Activated T-helper 2 cell treated with anti-CD3 and anti-CD28 coated beads, Interferon-gamma antibody, Interleukin-2, Interleukin-4, amounts not matched to agents 10 μg/mL and 5 μg/mL and 100 μg/mL, durations not matched to agents 14 hours and 24 hours and 36 hours (primary cell): ENCODE measurements around the gene CD3E. TPM values are rescaled to one million over a fixed set of nuclear protein-coding genes. Genes with fewer than 3 reads are reported as not detected.

Experiments
- DNase-seq: peaks from one replicate; pipeline ENCODE4 v3.0.0; 2021; ENCODE audit warnings: low spot score
- H3K27ac Mint-ChIP-seq: one replicate; pipeline ENCODE4 v1.8.0; 2021; ENCODE audit warnings: mixed read lengths
- H3K27me3 Mint-ChIP-seq: one replicate; pipeline ENCODE4 v1.8.0; 2021; ENCODE audit warnings: low read depth, mixed read lengths
- H3K36me3 Mint-ChIP-seq: one replicate; pipeline ENCODE4 v1.8.0; 2021; ENCODE audit warnings: low read depth, mixed read lengths
- H3K4me1 Mint-ChIP-seq: one replicate; pipeline ENCODE4 v1.8.0; 2021; ENCODE audit warnings: low read depth, mixed read lengths
- H3K4me3 Mint-ChIP-seq: one replicate; pipeline ENCODE4 v1.8.0; 2021; ENCODE audit warnings: low read depth, mild to moderate bottlenecking, moderate library complexity, mixed read lengths
- H3K9me3 Mint-ChIP-seq: one replicate; pipeline ENCODE4 v1.8.0; 2021; ENCODE audit warnings: mixed read lengths
- intact Hi-C: fragments of 100-400 bp; cut with micrococcal nuclease; formaldehyde crosslinking; loops from one replicate; pipeline ENCODE4 v1.15.1; 2023
- total RNA-seq: library from RNA; stranded (reverse); gene quantifications from 2 replicates; pipeline ENCODE4 v1.2.3, GENCODE V29; 2022

The CD3E gene
- total RNA-seq, 1 donor from 2014 or later: 529 TPM

DNA sequence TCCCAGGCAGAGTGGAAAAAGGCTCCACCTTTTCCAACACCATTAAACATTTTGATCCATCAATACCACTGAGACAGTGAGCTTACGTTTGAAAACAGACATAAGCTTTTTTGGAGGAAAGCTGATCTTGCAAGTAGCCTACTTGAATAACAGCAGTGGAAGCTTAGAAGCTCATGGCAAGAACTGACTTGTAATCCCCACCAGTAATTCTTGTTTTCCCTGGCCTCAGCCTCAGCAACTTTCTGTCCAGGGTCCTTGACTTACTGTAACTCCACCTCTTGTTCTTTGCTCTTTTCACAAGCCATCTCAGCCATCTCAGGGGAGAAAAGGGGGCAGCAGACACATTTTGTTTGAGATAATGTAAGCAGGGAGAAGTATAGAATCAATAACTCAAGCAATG, 28.1 kb upstream of the CD3E start:
- H3K27me3 Mint-ChIP-seq: peaks cover 2% of the 10 kb centered on the region
- DNase-seq: no peak
- no peaks in the 10 kb centered on the region for H3K9me3 Mint-ChIP-seq
- H3K27ac Mint-ChIP-seq: peak overlapping the region; percentile 5
- intact Hi-C loops: no loop called here
- no peaks in the 10 kb centered on the region for H3K36me3 Mint-ChIP-seq
- no peak overlapping the region for H3K4me3 Mint-ChIP-seq
- peaks cover 41% of the 10 kb centered on the region for H3K4me1 Mint-ChIP-seq

DNA sequence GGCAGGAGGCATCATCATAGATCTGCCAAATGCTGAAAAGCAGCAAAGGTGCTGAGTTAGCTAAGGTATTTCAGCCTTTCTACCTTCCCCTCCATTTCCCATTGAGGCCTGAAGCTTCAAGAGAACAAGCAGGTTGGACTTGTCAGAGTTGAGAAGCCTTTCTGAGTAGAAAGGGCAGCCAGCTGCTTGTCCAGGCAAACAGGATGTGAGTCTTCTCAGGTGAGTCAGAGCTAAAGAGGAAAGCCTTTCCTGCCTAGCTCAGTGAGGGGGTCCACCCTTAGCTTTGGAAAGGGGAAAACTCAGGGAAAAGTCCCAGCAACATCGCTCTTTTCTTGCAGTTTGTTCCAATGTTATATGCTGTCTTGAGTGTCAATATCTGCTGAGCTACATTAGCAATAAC, 27.2 kb upstream of the CD3E start:
- H3K4me3 Mint-ChIP-seq: no peak overlapping the region

DNA sequence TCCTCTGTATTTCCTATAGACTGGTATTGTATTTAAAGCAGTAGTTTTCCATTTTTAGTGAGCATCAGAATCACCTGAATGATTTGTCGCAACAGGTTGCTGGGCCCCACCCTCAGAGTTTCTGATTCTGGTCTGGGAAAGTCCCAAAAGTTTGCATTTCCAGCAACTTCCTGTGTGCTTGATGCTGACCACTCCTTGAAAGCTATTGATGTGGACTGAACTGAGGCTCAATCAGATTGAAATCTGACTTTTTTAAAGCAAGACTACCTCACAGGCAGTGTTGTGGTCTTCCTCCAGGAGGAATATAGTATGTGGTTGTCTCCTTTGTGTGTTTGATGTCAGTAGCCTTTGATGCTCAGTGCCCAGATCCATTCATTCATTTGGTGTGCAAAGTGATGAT, 23.2 kb upstream of the CD3E start:
- H3K4me1 Mint-ChIP-seq: peaks cover 50% of the 10 kb centered on the region
- intact Hi-C loops: loop anchor here (5.0 kb wide), 1 partner anchor 39 kb away; no protein-coding TSS in a partner anchor
- no peak for DNase-seq
- H3K27ac Mint-ChIP-seq: peak overlapping the region; percentile 69
- H3K4me3 Mint-ChIP-seq: no peak overlapping the region
- H3K36me3 Mint-ChIP-seq: no peaks in the 10 kb centered on the region
- no peaks in the 10 kb centered on the region for H3K9me3 Mint-ChIP-seq
- no peaks in the 10 kb centered on the region for H3K27me3 Mint-ChIP-seq

More for the DNA sequence above, 27.2 kb upstream of the CD3E start:
- Mint-ChIP-seq H3K4me1 (peaks cover 44% of the 10 kb centered on the region), H3K9me3 (no peaks in the 10 kb centered on the region), H3K36me3 (no peaks in the 10 kb centered on the region), H3K27ac (peak overlapping the region; percentile 20), H3K27me3 (peaks cover 2% of the 10 kb centered on the region)
- intact Hi-C loops: no loop called here
- DNase-seq: no peak

DNA sequence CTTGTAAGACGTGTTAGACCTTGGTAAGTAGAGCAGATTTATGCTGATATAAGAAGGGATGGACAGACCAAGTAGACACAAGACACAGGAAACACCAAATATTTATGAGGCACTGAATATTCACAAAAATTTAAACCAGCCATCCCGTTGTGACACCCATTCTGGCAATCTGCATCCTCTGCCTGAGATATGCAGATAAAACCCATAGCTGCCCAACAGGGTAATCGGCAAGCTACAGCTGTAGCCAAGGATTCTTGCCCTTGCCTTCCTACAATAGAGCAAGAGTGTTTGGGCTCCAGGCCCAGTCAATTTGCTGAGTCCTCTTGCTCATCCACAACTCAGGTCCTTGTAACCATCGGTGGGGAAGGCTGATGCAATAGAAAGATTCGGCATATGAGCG, 21.9 kb upstream of the CD3E start:
- H3K4me3 Mint-ChIP-seq: no peak overlapping the region
- intact Hi-C loops: loop anchor here (5.0 kb wide), 1 partner anchor 40 kb away; no protein-coding TSS in a partner anchor
- H3K36me3 Mint-ChIP-seq: no peaks in the 10 kb centered on the region
- no peak for DNase-seq
- no peaks in the 10 kb centered on the region for H3K9me3 Mint-ChIP-seq
- H3K27me3 Mint-ChIP-seq: no peaks in the 10 kb centered on the region
- no peak overlapping the region for H3K27ac Mint-ChIP-seq
- H3K4me1 Mint-ChIP-seq: peaks cover 37% of the 10 kb centered on the region

DNA sequence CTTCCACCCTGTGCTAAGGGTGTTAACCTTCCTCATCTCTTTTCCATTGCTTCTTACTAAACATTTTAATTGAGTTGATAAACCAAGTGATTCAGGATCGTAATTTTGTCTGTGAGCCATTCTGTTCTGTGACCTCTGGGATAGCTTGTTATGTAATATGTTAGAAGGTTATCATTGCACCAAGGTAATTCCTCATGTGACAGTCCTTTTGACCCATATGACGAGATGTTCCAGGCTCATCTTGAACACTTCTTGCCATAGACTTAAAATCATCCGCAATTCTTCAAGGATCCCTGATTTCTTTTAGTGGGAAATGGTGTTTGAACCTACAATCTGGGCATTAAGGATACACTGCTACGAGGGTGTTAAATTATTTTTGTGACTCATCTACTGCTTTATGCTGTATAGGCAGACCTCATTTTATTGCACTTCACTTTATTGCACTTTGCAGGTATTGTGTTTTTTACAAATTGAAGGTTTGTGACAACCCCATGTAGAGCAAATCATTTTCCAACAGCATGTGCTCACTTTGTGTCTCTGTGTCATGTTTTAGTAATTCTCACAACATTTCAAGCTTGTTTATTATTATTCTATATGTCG, 21.4 kb upstream of the CD3E start:
- intact Hi-C loops: loop anchor here (5.0 kb wide), 1 partner anchor 41 kb away; no protein-coding TSS in a partner anchor
- no peak for DNase-seq
- H3K4me3 Mint-ChIP-seq: no peak overlapping the region
- H3K9me3 Mint-ChIP-seq: no peaks in the 10 kb centered on the region
- no peaks in the 10 kb centered on the region for H3K36me3 Mint-ChIP-seq
- H3K27me3 Mint-ChIP-seq: no peaks in the 10 kb centered on the region
- peaks cover 37% of the 10 kb centered on the region for H3K4me1 Mint-ChIP-seq
- no peak overlapping the region for H3K27ac Mint-ChIP-seq

DNA sequence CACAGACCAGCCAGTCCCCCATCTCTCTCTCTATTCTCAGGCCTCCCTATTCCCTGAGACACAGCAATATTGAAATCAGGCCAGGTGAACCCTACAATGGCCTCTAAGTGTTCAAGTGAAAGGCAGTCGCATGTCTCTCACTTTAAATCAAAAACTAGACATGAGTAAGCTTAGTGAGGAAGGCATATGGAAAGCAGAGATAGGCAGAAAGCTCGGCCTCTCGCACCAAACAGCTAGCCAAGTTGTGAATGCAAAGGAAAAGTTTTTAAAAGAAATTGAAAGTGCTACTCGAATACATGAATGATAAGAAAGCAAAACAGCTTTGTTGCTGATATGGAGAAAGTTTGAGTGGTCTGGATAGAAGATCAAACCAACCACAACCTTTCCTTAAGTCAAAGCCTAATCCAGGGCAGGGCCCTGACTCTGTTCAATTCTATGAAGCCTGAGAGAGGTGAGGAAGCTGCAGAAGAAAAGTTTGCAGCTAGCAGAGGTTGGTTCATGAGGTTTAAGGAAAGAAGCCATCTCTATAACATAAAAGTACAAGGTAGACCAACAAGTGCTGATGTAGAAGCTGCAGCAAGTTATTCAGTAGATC, 20.7 kb upstream of the CD3E start:
- H3K27ac Mint-ChIP-seq: peak overlapping the region; percentile 63
- peaks cover 34% of the 10 kb centered on the region for H3K4me1 Mint-ChIP-seq
- no peaks in the 10 kb centered on the region for H3K36me3 Mint-ChIP-seq
- intact Hi-C loops: loop anchor here (5.0 kb wide), 1 partner anchor 42 kb away; no protein-coding TSS in a partner anchor
- H3K9me3 Mint-ChIP-seq: no peaks in the 10 kb centered on the region
- no peaks in the 10 kb centered on the region for H3K27me3 Mint-ChIP-seq
- no peak for DNase-seq
- H3K4me3 Mint-ChIP-seq: no peak overlapping the region

DNA sequence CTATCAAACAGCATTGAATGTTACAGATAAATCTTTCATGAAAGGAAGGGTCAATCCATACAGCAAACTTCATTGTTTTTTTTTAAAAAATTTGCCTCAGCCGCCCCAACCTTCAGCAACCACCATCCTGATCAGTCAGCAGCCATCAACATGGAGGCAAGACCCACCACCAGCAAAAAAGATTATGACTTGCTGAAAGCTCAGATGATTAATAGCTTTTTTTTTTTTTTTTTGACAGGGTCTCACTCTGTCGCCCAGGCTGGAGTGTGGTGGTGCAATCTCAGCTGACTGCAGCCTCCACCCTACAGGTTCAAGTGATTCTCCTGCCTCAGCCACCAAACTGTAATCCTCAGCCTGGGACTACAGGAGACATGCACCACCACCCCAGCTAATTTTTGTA, 18.0 kb upstream of the CD3E start:
- intact Hi-C loops: loop anchor here (2.0 kb wide), 2 partner anchors 22 to 34 kb away; partner anchors contain the start of genes MPZL2 and MPZL3
- Mint-ChIP-seq H3K4me3 (no peak overlapping the region), H3K36me3 (peaks cover 5% of the 10 kb centered on the region), H3K9me3 (peaks cover 6% of the 10 kb centered on the region), H3K27ac (no peak overlapping the region), H3K4me1 (peaks cover 39% of the 10 kb centered on the region), H3K27me3 (no peaks in the 10 kb centered on the region)
- DNase-seq: no peak

DNA sequence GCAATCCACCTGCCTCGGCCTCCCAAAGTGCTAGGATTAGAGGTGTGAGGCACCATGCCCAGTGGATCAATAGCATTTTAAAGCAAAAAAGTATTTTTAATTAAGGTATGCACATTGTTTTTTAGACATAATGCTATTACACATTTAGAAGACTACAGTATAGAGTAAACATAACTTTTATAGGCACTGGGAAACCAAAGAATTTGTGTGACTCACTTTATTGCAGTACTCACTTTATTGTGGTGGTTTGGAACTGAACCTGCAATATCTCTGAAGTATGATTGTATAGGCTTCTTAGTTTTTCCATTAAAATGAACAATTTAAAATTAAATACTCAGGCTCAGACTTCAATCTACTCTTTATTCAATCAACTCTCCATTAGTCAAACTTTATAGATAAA, 17.5 kb upstream of the CD3E start:
- Mint-ChIP-seq H3K27ac (no peak overlapping the region), H3K4me1 (peaks cover 40% of the 10 kb centered on the region), H3K9me3 (peaks cover 6% of the 10 kb centered on the region), H3K4me3 (no peak overlapping the region), H3K36me3 (peaks cover 5% of the 10 kb centered on the region), H3K27me3 (no peaks in the 10 kb centered on the region)
- intact Hi-C loops: loop anchor here (2.0 kb wide), 2 partner anchors 22 to 34 kb away; partner anchors contain the start of genes MPZL2 and MPZL3
- DNase-seq: no peak

DNA sequence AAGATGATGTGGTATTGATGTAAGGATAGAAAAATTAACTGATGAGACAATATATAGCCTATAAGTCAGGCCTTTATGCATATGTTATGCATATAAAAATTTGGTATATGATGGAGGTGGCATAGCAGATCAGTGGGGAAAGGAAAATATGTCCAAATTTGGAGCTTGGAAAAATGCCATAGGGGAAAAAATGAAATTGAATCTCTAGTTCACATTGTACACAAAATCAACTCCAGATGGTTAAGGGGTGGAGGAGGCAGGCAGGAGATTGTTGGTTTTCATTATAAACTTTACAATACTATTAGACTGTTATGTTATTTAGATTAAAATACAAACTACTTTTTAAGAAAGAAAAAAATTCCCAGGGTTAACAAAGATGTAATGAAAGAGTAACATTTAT, 15.1 kb upstream of the CD3E start:
- H3K4me1 Mint-ChIP-seq: peaks cover 22% of the 10 kb centered on the region

DNA sequence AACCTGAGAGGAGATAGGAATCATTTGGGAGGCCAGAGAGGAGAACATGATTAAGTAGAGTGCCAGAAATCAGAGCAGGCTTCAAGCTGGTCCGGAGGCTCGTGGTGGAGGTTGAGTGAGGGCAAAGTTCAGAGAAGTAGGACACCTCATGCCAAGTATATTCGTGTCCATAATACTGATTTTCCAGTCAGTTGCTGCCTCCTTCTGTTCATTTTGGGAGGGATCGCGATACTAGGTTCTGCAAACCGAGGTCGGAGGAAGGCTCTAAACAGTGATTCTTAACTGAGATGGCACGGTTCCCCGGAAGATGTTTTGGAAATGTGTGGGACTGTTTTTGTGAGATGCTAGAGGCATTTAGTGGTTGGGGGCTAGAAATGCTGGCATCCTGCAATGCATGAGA, 13.6 kb upstream of the CD3E start:
- Mint-ChIP-seq H3K4me3 (no peak overlapping the region), H3K27ac (no peak overlapping the region), H3K4me1 (peaks cover 22% of the 10 kb centered on the region), H3K36me3 (peaks cover 5% of the 10 kb centered on the region), H3K9me3 (peaks cover 6% of the 10 kb centered on the region), H3K27me3 (no peaks in the 10 kb centered on the region)
- intact Hi-C loops: loop anchor here (1.0 kb wide), 2 partner anchors 93 to 146 kb away; no protein-coding TSS in a partner anchor
- DNase-seq: peak; percentile 21

More for the DNA sequence above, 15.1 kb upstream of the CD3E start:
- Mint-ChIP-seq H3K27me3 (no peaks in the 10 kb centered on the region), H3K27ac (no peak overlapping the region), H3K4me3 (no peak overlapping the region), H3K9me3 (peaks cover 6% of the 10 kb centered on the region), H3K36me3 (peaks cover 5% of the 10 kb centered on the region)
- DNase-seq: no peak
- intact Hi-C loops: no loop called here

DNA sequence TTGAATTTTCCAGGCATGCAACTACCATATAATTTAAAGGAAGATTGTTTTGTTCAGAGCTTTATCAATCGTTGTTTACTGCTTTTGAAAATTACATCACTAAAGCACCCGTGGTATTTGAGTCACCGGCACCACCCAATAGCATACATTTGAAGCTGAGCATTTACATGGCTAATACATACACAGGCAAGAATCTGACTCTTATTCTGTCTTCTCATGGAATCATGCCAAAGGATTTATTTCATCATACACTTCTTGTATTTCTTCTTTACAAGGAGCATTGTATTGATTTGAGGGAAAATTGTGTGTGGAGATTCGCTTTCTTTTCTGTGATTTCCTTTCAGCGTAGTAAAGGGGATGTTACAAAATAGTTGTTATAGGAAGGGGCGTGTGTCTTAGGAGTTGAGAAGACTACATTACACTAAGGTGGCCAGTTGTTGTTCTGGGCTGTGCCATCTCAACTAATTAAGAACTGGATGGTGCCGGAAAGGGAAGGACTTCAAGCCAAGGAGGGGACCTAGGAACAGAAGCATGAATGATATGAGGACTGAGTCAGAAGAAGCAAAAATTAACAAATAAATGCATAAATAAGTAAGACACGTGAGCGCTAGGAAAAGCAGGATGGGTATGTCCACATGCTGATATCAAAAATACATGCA, 12.9 kb upstream of the CD3E start:
- no peak overlapping the region for H3K27ac Mint-ChIP-seq
- H3K36me3 Mint-ChIP-seq: peaks cover 5% of the 10 kb centered on the region
- intact Hi-C loops: loop anchor here (1.0 kb wide), 2 partner anchors 93 to 146 kb away; no protein-coding TSS in a partner anchor
- H3K4me3 Mint-ChIP-seq: no peak overlapping the region
- no peak for DNase-seq
- H3K4me1 Mint-ChIP-seq: peaks cover 24% of the 10 kb centered on the region
- H3K9me3 Mint-ChIP-seq: peaks cover 6% of the 10 kb centered on the region
- no peaks in the 10 kb centered on the region for H3K27me3 Mint-ChIP-seq

DNA sequence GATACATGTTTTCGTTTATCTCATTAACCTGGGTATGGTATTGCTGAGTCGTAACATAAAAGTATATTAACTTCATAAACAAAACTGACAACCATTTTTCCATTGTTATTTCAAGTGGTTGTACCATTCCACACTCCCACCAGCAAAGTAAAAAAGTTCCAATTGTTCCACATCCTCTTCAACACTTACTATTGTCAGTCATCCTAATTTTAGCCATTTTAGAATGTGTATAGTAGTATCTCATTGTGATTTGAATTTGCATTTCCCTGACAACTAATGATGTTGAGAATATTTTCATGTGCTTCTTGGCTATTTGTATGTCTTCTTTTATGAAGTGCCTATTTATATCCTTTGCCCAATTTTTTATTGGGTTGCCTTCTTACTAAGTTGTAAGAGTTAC, 10.5 kb upstream of the CD3E start:
- intact Hi-C loops: loop anchor here (2.0 kb wide), 1 partner anchor 59 kb away; no protein-coding TSS in a partner anchor
- Mint-ChIP-seq H3K27ac (no peak overlapping the region), H3K36me3 (peaks cover 5% of the 10 kb centered on the region), H3K9me3 (peaks cover 6% of the 10 kb centered on the region), H3K4me1 (peaks cover 24% of the 10 kb centered on the region), H3K27me3 (no peaks in the 10 kb centered on the region), H3K4me3 (no peak overlapping the region)
- no peak for DNase-seq

DNA sequence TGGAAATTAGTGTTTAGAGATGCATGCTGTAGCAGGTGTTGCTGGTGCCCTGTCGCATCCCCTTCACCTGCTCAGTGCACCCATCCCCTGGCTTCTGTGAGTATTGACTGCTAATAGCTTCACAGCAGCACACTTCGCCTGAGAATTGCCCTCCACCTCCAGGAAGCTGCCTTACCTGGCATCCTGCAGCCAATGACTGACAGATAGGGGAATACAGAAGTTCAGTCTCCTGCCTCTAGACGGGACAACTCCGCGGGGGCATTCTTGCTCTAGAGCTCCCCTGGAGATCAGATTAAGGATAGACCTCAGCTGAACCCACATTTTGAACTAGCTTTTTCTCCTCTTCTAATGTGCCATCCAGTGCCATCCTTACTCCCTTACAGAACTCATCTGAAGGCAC, 9.3 kb upstream of the CD3E start:
- H3K27ac Mint-ChIP-seq: no peak overlapping the region
- no peak for DNase-seq
- intact Hi-C loops: loop anchor here (2.0 kb wide), 1 partner anchor 58 kb away; no protein-coding TSS in a partner anchor
- H3K36me3 Mint-ChIP-seq: no peaks in the 10 kb centered on the region
- no peaks in the 10 kb centered on the region for H3K9me3 Mint-ChIP-seq
- peaks cover 22% of the 10 kb centered on the region for H3K4me1 Mint-ChIP-seq
- no peak overlapping the region for H3K4me3 Mint-ChIP-seq
- H3K27me3 Mint-ChIP-seq: no peaks in the 10 kb centered on the region
